GM19023 (cell line): ENCODE data around the gene ATP12A.

ENCODE experiments used
- ATAC-seq: cut with Tn5 transposase; IDR thresholded peaks from one replicate; pipeline ENCODE4 v1.9.1; 2021; ENCODE audit warnings: mild to moderate bottlenecking, moderate library complexity; ENCODE audit not compliant: unreplicated experiment

The ATP12A gene

GRCh38 chr13:24684600-24684998 is 4.4 kb downstream of the ATP12A start:
- ATAC-seq, result peak; percentile 44

GRCh38 chr13:24685314-24685713 is 5.1 kb downstream of the ATP12A start:
- no peak for ATAC-seq

- no peak for ATAC-seq
Measured at GRCh38 chr13:24687611-24688010, 7.4 kb downstream of the ATP12A start.

GRCh38 chr13:24688111-24688510 is 7.9 kb downstream of the ATP12A start:
- ATAC-seq, result no peak

- ATAC-seq, result no peak
Measured at GRCh38 chr13:24688950-24689349, 8.7 kb downstream of the ATP12A start.

- ATAC-seq, result no peak
Measured at GRCh38 chr13:24691381-24691780, 11.2 kb downstream of the ATP12A start.

DNA sequence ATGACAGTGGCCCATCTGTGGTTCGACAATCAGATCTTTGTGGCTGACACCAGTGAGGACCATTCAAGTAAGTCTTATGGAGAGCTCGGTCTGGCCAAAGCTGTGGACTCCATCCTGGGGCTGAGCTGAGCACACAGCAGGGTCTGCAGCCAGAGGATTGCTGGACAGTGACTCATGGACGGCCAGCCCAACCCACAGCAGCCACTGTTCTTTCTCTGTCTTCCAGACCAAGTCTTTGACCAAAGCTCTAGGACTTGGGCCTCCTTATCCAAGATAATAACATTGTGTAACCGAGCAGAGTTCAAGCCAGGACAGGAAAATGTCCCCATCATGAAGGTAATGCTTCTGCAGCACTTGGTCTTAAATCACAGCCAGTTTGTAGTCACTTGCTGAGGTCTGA is 12.4 kb downstream of the ATP12A start:
- ATAC-seq, result no peak

GRCh38 chr13:24693862-24694471 is 13.8 kb downstream of the ATP12A start:
- ATAC-seq, result peak; percentile 71

DNA sequence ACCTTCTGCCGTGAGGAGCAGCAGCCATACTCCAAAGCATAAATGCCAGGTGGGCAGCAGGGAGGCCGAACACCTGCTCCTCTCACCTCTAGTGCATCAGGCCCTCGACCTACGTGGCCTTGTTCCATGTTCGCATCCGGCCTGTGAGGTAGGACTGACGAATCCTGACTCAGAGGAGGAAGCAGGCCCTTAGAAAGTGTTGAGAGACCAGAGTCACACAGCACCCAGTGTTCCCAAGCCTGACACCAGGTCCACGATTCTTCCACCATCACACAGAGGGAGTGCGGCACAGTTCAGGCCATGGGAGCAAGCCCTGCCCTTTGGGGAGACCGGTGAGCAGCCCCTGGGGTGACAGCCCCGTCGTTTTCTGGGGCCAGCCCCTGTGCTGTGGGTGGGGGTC is 14.7 kb downstream of the ATP12A start:
- ATAC-seq, result no peak

GRCh38 chr13:24698686-24699085 is 18.5 kb downstream of the ATP12A start:
- no peak for ATAC-seq

- no peak for ATAC-seq
Measured at GRCh38 chr13:24699541-24699940, 19.3 kb downstream of the ATP12A start.

- ATAC-seq, result no peak
Measured at GRCh38 chr13:24700539-24700938, 20.3 kb downstream of the ATP12A start.

- no peak for ATAC-seq
Measured at GRCh38 chr13:24706886-24707585, 26.8 kb downstream of the ATP12A start.

GRCh38 chr13:24709186-24709913 is 29.1 kb downstream of the ATP12A start:
- peak; percentile 63 for ATAC-seq

DNA sequence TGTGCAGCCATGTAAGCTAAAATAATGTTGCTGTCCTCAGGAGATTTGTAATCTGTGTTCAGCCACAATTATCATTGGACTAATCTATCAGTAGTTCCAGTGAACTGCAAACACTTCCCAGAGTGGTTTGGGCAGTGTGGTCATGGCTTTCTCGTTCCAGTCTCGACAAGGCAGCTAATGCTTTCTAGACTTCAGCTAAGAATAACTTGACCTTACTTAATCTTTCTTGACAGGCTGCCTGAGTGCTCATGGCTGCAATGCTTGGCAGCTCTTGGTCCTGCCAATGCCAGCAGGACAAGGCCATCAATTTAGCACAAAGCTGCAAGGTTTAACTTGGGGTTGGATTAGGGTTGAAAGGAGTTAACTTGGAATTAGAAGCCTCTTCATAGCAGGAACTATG is 32.8 kb downstream of the ATP12A start:
- ATAC-seq, result no peak

DNA sequence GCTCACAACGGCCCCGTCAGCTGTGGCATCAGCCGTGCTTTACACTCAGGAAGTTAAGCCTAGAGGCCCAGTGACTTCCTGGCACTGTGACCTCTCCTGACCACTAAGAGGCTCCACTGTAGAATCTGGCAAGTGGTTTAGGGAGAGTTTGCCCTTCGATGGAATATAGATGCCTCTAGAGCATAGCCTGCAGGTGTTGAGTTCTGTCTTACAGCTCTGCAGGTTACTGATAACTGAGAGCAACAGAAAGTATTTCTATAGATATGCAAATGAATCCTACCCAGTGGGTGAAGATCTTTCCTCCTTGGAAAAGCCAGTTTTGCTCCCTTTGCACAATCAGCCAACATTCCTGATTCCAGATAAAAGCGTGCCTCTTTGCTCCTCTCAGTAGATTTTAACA is 35.8 kb downstream of the ATP12A start:
- ATAC-seq, result no peak

- ATAC-seq, result no peak
Measured at GRCh38 chr13:24716446-24716845, 36.2 kb downstream of the ATP12A start.

DNA sequence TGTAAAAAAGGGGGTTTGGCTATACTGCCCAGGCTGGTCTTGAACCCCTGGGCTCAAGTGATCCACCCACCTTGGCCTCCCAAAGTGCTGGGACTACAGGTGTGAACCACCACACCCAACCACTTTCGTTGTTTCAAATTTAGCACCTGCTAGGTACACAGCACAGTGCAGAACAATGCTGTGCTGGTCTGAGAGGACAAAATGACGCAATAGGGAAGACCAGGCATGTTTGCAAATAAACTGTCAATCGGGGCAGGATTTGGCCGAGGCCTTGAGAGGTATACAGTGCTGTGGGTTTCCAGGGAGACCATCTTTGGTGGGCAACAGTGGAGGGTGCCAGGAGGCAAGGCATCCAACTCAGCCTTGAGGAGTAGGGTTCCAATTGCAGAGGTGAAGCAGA is 37.0 kb downstream of the ATP12A start:
- no peak for ATAC-seq

GRCh38 chr13:24718192-24718965 is 38.2 kb downstream of the ATP12A start:
- ATAC-seq, result no peak

DNA sequence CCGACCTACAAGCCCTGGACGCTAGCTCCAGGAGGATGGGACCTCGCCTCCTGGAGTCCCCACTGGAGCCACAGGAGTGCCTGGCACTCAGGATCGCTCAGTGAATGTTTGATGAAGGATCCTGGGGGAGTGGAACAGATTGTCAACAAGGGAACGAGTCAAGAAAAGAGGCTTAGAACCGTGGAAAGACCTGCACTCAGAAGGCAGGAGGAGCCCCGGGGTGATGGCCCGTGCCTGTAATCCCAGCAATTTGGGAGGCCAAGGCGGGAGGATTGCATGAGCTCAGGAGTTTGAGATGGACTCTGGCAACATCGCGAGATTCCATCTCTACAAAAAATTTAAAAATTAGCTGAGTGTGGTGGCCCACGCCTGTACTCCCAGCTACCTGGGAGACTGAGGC is 38.9 kb downstream of the ATP12A start:
- no peak for ATAC-seq

DNA sequence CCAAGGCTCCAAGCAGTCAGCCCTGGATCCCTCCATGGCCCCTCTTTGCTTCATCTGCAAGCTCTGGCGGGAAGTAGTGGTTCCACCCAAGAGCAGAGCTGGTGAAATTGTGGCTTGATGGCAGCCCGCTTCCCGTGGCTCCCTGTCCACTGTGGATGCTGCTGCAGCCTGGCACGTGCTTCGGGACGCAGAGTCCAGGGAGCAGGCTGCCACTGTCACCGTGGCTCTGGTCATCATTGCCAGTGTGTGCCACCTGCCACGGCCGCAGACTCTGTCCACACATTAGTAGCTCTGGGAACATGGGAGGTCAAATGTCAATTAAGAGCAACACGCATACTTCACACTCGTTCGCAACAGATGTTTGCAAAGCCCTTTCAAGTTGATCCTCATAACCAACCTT is 43.0 kb downstream of the ATP12A start:
- ATAC-seq, result no peak
